Measurements from ENCODE around the gene RNF186. TPM values are rescaled to one million over a fixed set of nuclear protein-coding genes. Genes with fewer than 3 reads are reported as not detected.
"Not testable (repeated sequence)": the region's sequence is repeated elsewhere in the genome, so short reads cannot be mapped to it uniquely, and the experiment has no call there.

Gene RNF186
- total RNA-seq, 2 donors from 2014 or later = not detected

- Mint-ChIP-seq H3K27ac (no peak overlapping the region), H3K36me3 (no peaks in the 10 kb centered on the region), H3K9me3 (no peaks in the 10 kb centered on the region)
- DNase-seq (ENCODE audit: low spot score in 2 of 2) = no peak
- ATAC-seq = peak in 1 of 2 donors; percentile 26
Observed at GRCh38 chr1:19809044-19809750, 5.9 kb downstream of the RNF186 start.

GRCh38 chr1:19808351-19808750 lies 6.7 kb downstream of the RNF186 start:
- Mint-ChIP-seq H3K9me3 (no peaks in the 10 kb centered on the region), H3K27ac (no peak overlapping the region), H3K36me3 (no peaks in the 10 kb centered on the region)
- no peak for ATAC-seq
- no peak for DNase-seq (ENCODE audit: low spot score in 2 of 2)

DNA sequence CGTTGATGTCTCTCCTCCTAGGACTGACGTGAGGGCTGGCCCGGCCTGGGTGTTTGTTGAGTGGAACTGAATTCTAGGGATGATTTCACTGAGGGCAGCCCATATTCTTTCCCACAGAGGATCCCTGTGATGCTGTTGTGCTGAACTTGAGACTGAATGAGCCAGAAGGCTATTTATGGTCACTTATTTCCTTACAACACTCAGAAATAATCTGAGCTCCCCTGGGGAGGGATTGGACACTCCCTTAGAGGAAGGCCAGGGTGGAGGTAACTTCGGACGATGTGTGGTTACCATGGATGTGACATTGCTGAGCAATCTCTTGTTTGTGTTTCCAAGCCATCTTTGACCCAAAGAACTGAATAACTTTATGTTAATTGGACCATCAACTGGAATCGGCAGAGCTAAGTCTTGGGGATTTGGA lies 10.2 kb downstream of the RNF186 start:
- no peak for ATAC-seq
- H3K27ac Mint-ChIP-seq = no peak overlapping the region
- DNase-seq (ENCODE audit: low spot score in 2 of 2) = no peak
- H3K9me3 Mint-ChIP-seq = no peaks in the 10 kb centered on the region
- no peaks in the 10 kb centered on the region for H3K36me3 Mint-ChIP-seq

DNA sequence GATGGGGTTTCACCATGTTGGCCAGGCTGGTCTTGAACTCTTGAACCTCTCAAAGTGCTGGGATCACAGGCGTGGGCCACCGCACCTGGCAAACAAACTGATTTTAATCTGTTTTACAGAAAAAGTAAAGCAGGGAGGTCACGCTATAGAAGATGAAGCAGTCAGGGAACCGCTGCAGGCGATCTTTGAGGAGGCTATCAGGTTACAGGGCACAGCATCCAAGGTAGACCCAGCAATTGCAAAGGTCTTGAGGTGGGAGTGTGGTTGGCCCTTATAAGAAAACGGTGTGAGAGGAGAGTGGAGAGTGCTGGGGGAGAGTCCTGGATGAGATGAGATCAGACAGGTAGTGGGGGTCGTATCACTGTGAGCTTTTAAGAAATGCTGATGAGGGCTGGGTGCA lies 12.8 kb downstream of the RNF186 start:
- Mint-ChIP-seq H3K27ac (no peak overlapping the region), H3K9me3 (no peaks in the 10 kb centered on the region), H3K36me3 (peaks cover 0 to 4% of the 10 kb centered on the region in 2 donors)
- ATAC-seq (no peak), DNase-seq (ENCODE audit: low spot score in 2 of 2) (no peak)

DNA sequence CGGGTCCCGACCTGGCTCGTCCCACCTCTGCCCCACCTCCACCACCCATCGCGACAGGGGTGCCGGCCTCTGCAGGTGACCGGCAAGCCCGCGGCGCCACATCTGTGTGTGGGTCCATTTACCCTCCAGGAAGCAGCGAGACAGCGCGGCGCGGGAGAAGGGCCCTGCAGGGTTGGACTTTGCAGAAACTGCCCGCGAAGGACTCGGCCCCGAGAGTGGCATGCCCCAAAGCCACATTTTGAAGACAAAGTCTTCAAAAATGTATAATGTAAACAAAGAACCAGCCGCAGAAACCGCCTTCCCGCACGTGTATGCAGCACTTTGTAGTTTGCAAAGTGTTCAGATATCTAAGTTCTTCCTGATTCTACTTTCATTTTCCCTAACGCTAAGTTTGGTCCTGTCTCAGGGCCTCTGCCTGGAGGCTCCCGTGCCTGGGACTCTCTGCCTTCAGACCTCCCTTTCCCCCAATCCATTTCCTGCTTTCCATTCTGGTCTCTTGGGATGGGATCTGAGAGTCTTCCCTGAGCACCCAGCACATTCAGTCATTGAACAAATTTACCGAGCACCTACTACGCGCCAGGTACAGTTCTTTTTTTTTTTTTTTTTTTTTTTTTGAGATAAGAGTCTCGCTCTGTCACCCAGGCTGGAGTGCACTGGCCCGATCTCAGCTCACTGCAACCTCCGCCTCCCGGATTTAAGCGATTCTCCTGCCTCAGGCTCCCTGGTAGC lies 14.8 kb downstream of the RNF186 start:
- Mint-ChIP-seq H3K27ac (peak overlapping the region; percentile 82 to 99), H3K9me3 (no peaks in the 10 kb centered on the region), H3K36me3 (peaks cover 0 to 4% of the 10 kb centered on the region in 2 donors)
- ATAC-seq (peak; percentile 52 to 68), DNase-seq (ENCODE audit: low spot score in 2 of 2) (peak; percentile 55 to 69)

DNA sequence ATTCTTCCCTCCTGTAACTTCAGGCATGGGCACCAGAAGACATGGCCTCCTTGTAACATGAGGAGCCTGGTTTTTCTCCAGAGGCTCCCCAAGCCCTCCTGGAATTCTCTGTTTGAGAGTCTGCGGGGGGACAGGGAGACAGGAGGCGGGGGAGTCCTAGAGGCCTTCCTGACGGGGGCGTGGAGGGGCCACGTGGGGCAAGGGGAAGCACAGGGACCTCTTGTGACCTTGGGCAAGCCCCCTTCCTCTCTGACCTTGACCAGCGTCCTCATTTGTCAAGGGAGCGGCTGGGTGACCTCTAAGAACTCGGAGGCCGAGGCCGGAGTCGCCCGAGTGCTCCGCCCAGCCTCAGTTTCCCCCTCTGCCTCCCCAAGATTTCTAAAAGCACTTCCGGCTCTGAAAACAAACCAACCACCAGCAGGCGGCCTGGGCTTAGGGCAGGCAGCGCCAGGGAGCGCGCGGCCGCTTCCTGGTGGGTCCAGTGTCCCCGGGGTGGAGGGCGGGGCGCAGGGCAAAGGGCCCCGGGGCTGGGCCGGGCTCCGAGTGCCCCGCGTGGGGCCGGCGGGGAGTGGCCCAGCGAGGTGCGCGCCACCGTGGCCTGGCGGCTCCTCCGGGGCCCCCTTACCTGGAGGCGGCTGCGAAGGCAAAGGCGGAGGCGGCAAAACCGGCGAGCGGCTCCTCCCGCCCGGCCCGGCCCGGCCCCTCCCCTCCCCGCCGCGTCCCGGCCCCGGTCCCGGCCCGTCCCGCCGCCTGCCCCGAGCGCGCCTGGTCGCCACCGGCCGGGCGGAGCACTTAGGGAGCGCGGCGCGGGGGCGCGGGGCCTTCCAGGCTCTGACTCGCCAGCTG lies 15.6 kb downstream of the RNF186 start, which contains the start of gene TMCO4:
TSS of gene TMCO4 (minus strand) at position 687 of the 846 bp plus-strand sequence. CDS start 19,158 bp downstream, outside the sequence.
- Mint-ChIP-seq H3K36me3 (peaks cover 4 to 5% of the 10 kb centered on the region in 2 donors), H3K27ac (peak within 1 kb of the TSS; percentile 82 to 99), H3K9me3 (no peaks in the 10 kb centered on the region)
- ATAC-seq = peak; percentile 85 to 87
- peak; percentile 64 to 67 for DNase-seq (ENCODE audit: low spot score in 2 of 2)

GRCh38 chr1:19798486-19799229 lies 16.4 kb downstream of the RNF186 start:
- Mint-ChIP-seq H3K9me3 (no peaks in the 10 kb centered on the region), H3K27ac (peak overlapping the region; percentile 82 to 96), H3K36me3 (peaks cover 4 to 8% of the 10 kb centered on the region in 2 donors)
- no peak for DNase-seq (ENCODE audit: low spot score in 2 of 2)
- no peak for ATAC-seq

DNA sequence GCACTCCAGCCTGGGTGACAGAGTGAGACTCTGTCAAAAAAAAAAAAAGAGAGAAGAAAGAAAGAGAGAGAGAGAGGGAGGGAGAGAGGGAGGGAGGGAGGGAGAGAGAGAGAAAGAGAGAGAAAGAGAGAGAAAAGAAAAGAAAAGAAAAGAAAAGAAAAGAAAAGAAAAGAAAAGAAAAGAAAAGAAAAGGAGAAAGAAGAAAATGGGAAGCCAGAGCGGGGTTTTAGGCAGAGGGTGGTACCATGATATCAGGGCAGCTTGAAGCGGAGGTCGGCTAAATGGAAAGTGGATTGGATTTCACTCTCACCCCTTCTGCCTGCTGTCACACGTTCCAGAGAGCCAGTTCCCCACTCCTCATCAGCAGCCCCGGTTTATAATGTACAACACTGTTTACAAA lies 17.3 kb downstream of the RNF186 start:
- peak overlapping the region; percentile 33 to 54 for H3K27ac Mint-ChIP-seq
- peaks cover 4 to 8% of the 10 kb centered on the region in 2 donors for H3K36me3 Mint-ChIP-seq

GRCh38 chr1:19794583-19794982 lies 20.5 kb downstream of the RNF186 start:
- Mint-ChIP-seq H3K9me3 (no peaks in the 10 kb centered on the region), H3K36me3 (peaks cover 15 to 25% of the 10 kb centered on the region in 2 donors), H3K27ac (no peak overlapping the region)
- ATAC-seq (no peak), DNase-seq (ENCODE audit: low spot score in 2 of 2) (no peak)

More for the DNA sequence above, 17.3 kb downstream of the RNF186 start:
- no peak for DNase-seq (ENCODE audit: low spot score in 2 of 2)
- no peak for ATAC-seq
- no peaks in the 10 kb centered on the region for H3K9me3 Mint-ChIP-seq

- Mint-ChIP-seq H3K9me3 (no peaks in the 10 kb centered on the region), H3K36me3 (peaks cover 10 to 25% of the 10 kb centered on the region in 2 donors), H3K27ac (no peak overlapping the region)
- DNase-seq (ENCODE audit: low spot score in 2 of 2) = no peak
- peak in 1 of 2 donors; percentile 43 for ATAC-seq
Observed at GRCh38 chr1:19793360-19794046, 21.6 kb downstream of the RNF186 start.

- no peak for ATAC-seq
- no peak overlapping the region for H3K27ac Mint-ChIP-seq
- DNase-seq (ENCODE audit: low spot score in 2 of 2) = no peak
Observed at GRCh38 chr1:19792237-19793002, 22.7 kb downstream of the RNF186 start.

GRCh38 chr1:19790061-19790975 lies 24.8 kb downstream of the RNF186 start:
- H3K27ac Mint-ChIP-seq; DNase-seq (ENCODE audit: low spot score in 2 of 2); ATAC-seq; H3K9me3 Mint-ChIP-seq: not testable (repeated sequence)
- peaks cover 10 to 25% of the 10 kb centered on the region in 2 donors for H3K36me3 Mint-ChIP-seq

More at GRCh38 chr1:19792237-19793002, 22.7 kb downstream of the RNF186 start:
- no peaks in the 10 kb centered on the region for H3K9me3 Mint-ChIP-seq
- H3K36me3 Mint-ChIP-seq = peaks cover 10 to 25% of the 10 kb centered on the region in 2 donors

GRCh38 chr1:19786988-19787423 lies 28.1 kb downstream of the RNF186 start:
- H3K36me3 Mint-ChIP-seq = peaks cover 6 to 11% of the 10 kb centered on the region in 2 donors
- no peaks in the 10 kb centered on the region for H3K9me3 Mint-ChIP-seq
- no peak for ATAC-seq
- no peak for DNase-seq (ENCODE audit: low spot score in 2 of 2)
- peak overlapping the region in 1 of 2 donors; percentile 34 for H3K27ac Mint-ChIP-seq

DNA sequence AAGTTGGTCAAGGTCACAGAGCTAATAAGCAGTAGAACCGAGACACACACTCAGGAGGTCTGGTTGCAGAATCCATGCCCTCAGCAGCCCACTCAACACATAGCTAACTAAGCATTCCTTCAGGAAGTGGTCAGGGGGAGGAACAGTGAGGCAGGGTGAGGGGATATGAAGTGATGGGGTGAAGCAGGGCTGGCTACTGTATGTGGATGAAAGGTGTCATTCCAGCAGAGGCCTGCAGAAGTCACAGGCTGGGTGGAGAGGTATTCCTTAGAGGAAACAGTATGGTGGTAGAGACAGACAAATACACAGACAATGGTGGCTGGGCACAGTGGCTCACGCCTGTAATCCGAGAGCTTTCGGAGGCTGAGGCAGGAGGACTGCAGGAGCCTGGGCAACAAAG lies 29.4 kb downstream of the RNF186 start:
- Mint-ChIP-seq H3K9me3 (no peaks in the 10 kb centered on the region), H3K27ac (no peak overlapping the region), H3K36me3 (peaks cover 0 to 4% of the 10 kb centered on the region in 2 donors)
- no peak for ATAC-seq
- DNase-seq (ENCODE audit: low spot score in 2 of 2) = no peak
